Vagina (tissue), 2 donors: ENCODE data around the gene SYNDIG1. TPM values are rescaled to one million over a fixed set of nuclear protein-coding genes. Genes with fewer than 3 reads are reported as not detected.

ENCODE experiments used
- DNase-seq, 2 donors: peaks; one replicate each; pipeline ENCODE4 v3.0.0-alpha.2; 2017; ENCODE audit errors: extremely low spot score in 2 of 2
- H3K27ac ChIP-seq: fragments of 200-600 bp; sonication (generic); one replicate; pipeline ENCODE4 v1.5.1; 2019
- H3K27me3 ChIP-seq: fragments of 200-600 bp; sonication (generic); one replicate; pipeline ENCODE4 v1.5.1; 2019
- H3K36me3 ChIP-seq, 2 donors: fragments of 200-600 bp; sonication (generic); one replicate each; pipeline ENCODE4 v1.5.1; 2017 to 2019
- H3K4me1 ChIP-seq: fragments of 200-600 bp; sonication (generic); one replicate; pipeline ENCODE4 v1.5.1; 2019
- H3K4me3 ChIP-seq, 2 donors: fragments of 200-600 bp; sonication (generic); 1 replicate in 1 of 2; 2 replicates in 1 of 2; pipeline ENCODE4 v1.5.1; 2016 to 2019
- H3K9me3 ChIP-seq: fragments of 200-600 bp; sonication (generic); one replicate; pipeline ENCODE4 v1.5.1; 2019
- CTCF ChIP-seq, 3 experiments: fragments of 450-650 bp in 2 of 3; fragments of 200-600 bp in 1 of 3; sonication (generic) in 1 of 3; IDR thresholded peaks; one replicate each; pipeline ENCODE4 v1.5.1; 2017 to 2019; ENCODE audit warnings: antibody characterized with exemption in 3 of 3, mild to moderate bottlenecking in 2 of 3, moderate library complexity in 2 of 3
- POLR2A ChIP-seq, 2 donors: fragments of 450-650 bp; IDR thresholded peaks; one replicate each; pipeline ENCODE4 v1.6.1; 2017; ENCODE audit warnings: antibody characterized with exemption in 2 of 2, mild to moderate bottlenecking in 2 of 2, moderate library complexity in 2 of 2
- POLR2AphosphoS5 ChIP-seq, 2 donors: sonication (generic); formaldehyde crosslinking; IDR thresholded peaks; one replicate each; pipeline ENCODE4 v1.9.0; 2017; ENCODE audit warnings: antibody characterized with exemption in 2 of 2, mild to moderate bottlenecking in 2 of 2, low read depth in 1 of 2; ENCODE audit not compliant: insufficient read depth in 1 of 2
- intact Hi-C: fragments of 100-400 bp; cut with DNase I; formaldehyde crosslinking; loops from one replicate; pipeline ENCODE4 v1.15.1; 2023
- total RNA-seq: library from RNA; depleted of rRNA; stranded (reverse); fragments of >200 nt; gene quantifications from one replicate; pipeline ENCODE4 v1.2.3, GENCODE V29; 2016

SYNDIG1 gene
- total RNA-seq, 1 donor from 2014 or later = 3.2 TPM

- TF ChIP-seq POLR2AphosphoS5 (IDR thresholded peaks at IDR 0.05; ENCODE audit: insufficient read depth in 1 of 2, low read depth in 1 of 2) (no peak), POLR2A (IDR thresholded peaks at IDR 0.05) (no peak), CTCF (IDR thresholded peaks at IDR 0.05) (no peak)
- Histone ChIP-seq H3K9me3 (no peaks in the 10 kb centered on the region), H3K4me1 (peaks cover 9% of the 10 kb centered on the region), H3K27me3 (no peaks in the 10 kb centered on the region), H3K27ac (no peak overlapping the region), H3K4me3 (no peak overlapping the region), H3K36me3 (no peaks in the 10 kb centered on the region)
- DNase-seq = no peak
- intact Hi-C loops = no loop called here
These were observed 196.3 kb downstream of the SYNDIG1 start for GRCh38 chr20:24665741-24666191.

GRCh38 chr20:24667689-24668383, 198.4 kb downstream of the SYNDIG1 start:
- no peak for DNase-seq
- Histone ChIP-seq H3K27me3 (no peaks in the 10 kb centered on the region), H3K36me3 (no peaks in the 10 kb centered on the region), H3K4me3 (no peak overlapping the region), H3K9me3 (no peaks in the 10 kb centered on the region), H3K27ac (no peak overlapping the region), H3K4me1 (peaks cover 8% of the 10 kb centered on the region)
- no peak for TF ChIP-seq POLR2A (IDR thresholded peaks at IDR 0.05)
- TF ChIP-seq CTCF (IDR thresholded peaks at IDR 0.05) = no peak
- no peak for TF ChIP-seq POLR2AphosphoS5 (IDR thresholded peaks at IDR 0.05; ENCODE audit: insufficient read depth in 1 of 2, low read depth in 1 of 2)
- intact Hi-C loops = no loop called here

- TF ChIP-seq POLR2A (IDR thresholded peaks at IDR 0.05) = no peak
- no peak for TF ChIP-seq POLR2AphosphoS5 (IDR thresholded peaks at IDR 0.05; ENCODE audit: insufficient read depth in 1 of 2, low read depth in 1 of 2)
- TF ChIP-seq CTCF (IDR thresholded peaks at IDR 0.05) = no peak
- no peaks in the 10 kb centered on the region for H3K27me3 ChIP-seq
- no peak overlapping the region for H3K4me3 ChIP-seq
- no peak for DNase-seq
- intact Hi-C loops = no loop called here
- H3K36me3 ChIP-seq = no peaks in the 10 kb centered on the region
- no peaks in the 10 kb centered on the region for H3K9me3 ChIP-seq
- peaks cover 7% of the 10 kb centered on the region for H3K4me1 ChIP-seq
- no peak overlapping the region for H3K27ac ChIP-seq
These were observed 198.9 kb downstream of the SYNDIG1 start for GRCh38 chr20:24668384-24668702.

- TF ChIP-seq POLR2AphosphoS5 (IDR thresholded peaks at IDR 0.05; ENCODE audit: insufficient read depth in 1 of 2, low read depth in 1 of 2) (no peak), CTCF (IDR thresholded peaks at IDR 0.05) (no peak), POLR2A (IDR thresholded peaks at IDR 0.05) (no peak)
- intact Hi-C loops = no loop called here
- no peaks in the 10 kb centered on the region for H3K36me3 ChIP-seq
These were observed 199.4 kb downstream of the SYNDIG1 start for GRCh38 chr20:24668791-24669190.

GRCh38 chr20:24669701-24670100, 200.3 kb downstream of the SYNDIG1 start:
- Histone ChIP-seq H3K27ac (no peak overlapping the region), H3K27me3 (no peaks in the 10 kb centered on the region), H3K4me3 (no peak overlapping the region), H3K36me3 (no peaks in the 10 kb centered on the region), H3K4me1 (peaks cover 6% of the 10 kb centered on the region), H3K9me3 (no peaks in the 10 kb centered on the region)
- no peak for DNase-seq
- intact Hi-C loops = no loop called here
- TF ChIP-seq POLR2A (IDR thresholded peaks at IDR 0.05) = no peak
- TF ChIP-seq CTCF (IDR thresholded peaks at IDR 0.05) = no peak
- TF ChIP-seq POLR2AphosphoS5 (IDR thresholded peaks at IDR 0.05; ENCODE audit: insufficient read depth in 1 of 2, low read depth in 1 of 2) = no peak

More at GRCh38 chr20:24668791-24669190, 199.4 kb downstream of the SYNDIG1 start:
- DNase-seq = no peak
- Histone ChIP-seq H3K9me3 (no peaks in the 10 kb centered on the region), H3K27me3 (no peaks in the 10 kb centered on the region), H3K27ac (no peak overlapping the region), H3K4me1 (peaks cover 6% of the 10 kb centered on the region), H3K4me3 (no peak overlapping the region)
